Effector CD4-positive, alpha-beta T cell (primary cell): Measurements from ENCODE around the gene P2RY8.
"Not testable (repeated sequence)": the region's sequence is repeated elsewhere in the genome, so short reads cannot be mapped to it uniquely, and the experiment has no call there.

ENCODE experiments used
- DNase-seq: peaks from one replicate; pipeline ENCODE4 v3.0.0-alpha.2; 2020

Gene P2RY8

GRCh38 chrX:1462596-1463251, 74.3 kb downstream of the P2RY8 start:
- peak; percentile 63 for DNase-seq

- no peak for DNase-seq
Measured at GRCh38 chrX:1462110-1462509, 74.9 kb downstream of the P2RY8 start.

- no peak for DNase-seq
Measured at GRCh38 chrX:1455948-1456280, 81.1 kb downstream of the P2RY8 start.

- DNase-seq = peak; percentile 87
Measured at GRCh38 chrX:1453951-1454785, 82.8 kb downstream of the P2RY8 start.

GRCh38 chrX:1453395-1453783, 83.6 kb downstream of the P2RY8 start:
- peak; percentile 75 for DNase-seq

- DNase-seq = peak; percentile 100
Measured at GRCh38 chrX:1452516-1453394, 84.2 kb downstream of the P2RY8 start, which contains the start of gene ASMTL. Gene ASMTL (minus strand): TSS chrX:1452909. CDS start chrX:1452840, 69 bp downstream.

GRCh38 chrX:1451661-1452515, 85.1 kb downstream of the P2RY8 start:
- DNase-seq = no peak

GRCh38 chrX:1451251-1451660, 85.7 kb downstream of the P2RY8 start:
- no peak for DNase-seq

GRCh38 chrX:1450361-1451161, 86.4 kb downstream of the P2RY8 start:
- DNase-seq = no peak

- DNase-seq = no peak
Measured at GRCh38 chrX:1449823-1450149, 87.2 kb downstream of the P2RY8 start.

- DNase-seq = no peak
Measured at GRCh38 chrX:1449036-1449822, 87.8 kb downstream of the P2RY8 start.

GRCh38 chrX:1448573-1449001, 88.4 kb downstream of the P2RY8 start:
- DNase-seq = not testable (repeated sequence)

- DNase-seq = not testable (repeated sequence)
Measured at GRCh38 chrX:1447969-1448572, 88.9 kb downstream of the P2RY8 start.

- not testable (repeated sequence) for DNase-seq
Measured at GRCh38 chrX:1446984-1447968, 89.7 kb downstream of the P2RY8 start.

- DNase-seq = no peak
Measured at GRCh38 chrX:1444561-1445500, 92.2 kb downstream of the P2RY8 start.

GRCh38 chrX:1443496-1444075, 93.4 kb downstream of the P2RY8 start:
- DNase-seq = no peak

- no peak for DNase-seq
Measured at GRCh38 chrX:1442724-1443367, 94.1 kb downstream of the P2RY8 start.
